ENCODE measurements around the gene ALKBH8.

GRCh38 chr11:107453594-107454286 is 111.8 kb downstream of the ALKBH8 start:
- no peak for TF ChIP-seq CTCF (IDR thresholded peaks at IDR 0.05)
- TF ChIP-seq POLR2A (IDR thresholded peaks at IDR 0.05): no peak
